Hematopoietic multipotent progenitor cell treated with erythropoietin and hydrocortisone succinate and interleukin-3 and kit ligand, for 4 days (in vitro differentiated cells): Measurements from ENCODE around the gene PLXND1.
A peak's percentile ranks its signal among the peaks of the same experiment; 100 is the strongest.
"Not testable (repeated sequence)": the region's sequence is repeated elsewhere in the genome, so short reads cannot be mapped to it uniquely, and the experiment has no call there.

Experiments used
- DNase-seq: peaks from one replicate; pipeline ENCODE4 v3.0.0-alpha.2; 2015

The PLXND1 gene

DNA sequence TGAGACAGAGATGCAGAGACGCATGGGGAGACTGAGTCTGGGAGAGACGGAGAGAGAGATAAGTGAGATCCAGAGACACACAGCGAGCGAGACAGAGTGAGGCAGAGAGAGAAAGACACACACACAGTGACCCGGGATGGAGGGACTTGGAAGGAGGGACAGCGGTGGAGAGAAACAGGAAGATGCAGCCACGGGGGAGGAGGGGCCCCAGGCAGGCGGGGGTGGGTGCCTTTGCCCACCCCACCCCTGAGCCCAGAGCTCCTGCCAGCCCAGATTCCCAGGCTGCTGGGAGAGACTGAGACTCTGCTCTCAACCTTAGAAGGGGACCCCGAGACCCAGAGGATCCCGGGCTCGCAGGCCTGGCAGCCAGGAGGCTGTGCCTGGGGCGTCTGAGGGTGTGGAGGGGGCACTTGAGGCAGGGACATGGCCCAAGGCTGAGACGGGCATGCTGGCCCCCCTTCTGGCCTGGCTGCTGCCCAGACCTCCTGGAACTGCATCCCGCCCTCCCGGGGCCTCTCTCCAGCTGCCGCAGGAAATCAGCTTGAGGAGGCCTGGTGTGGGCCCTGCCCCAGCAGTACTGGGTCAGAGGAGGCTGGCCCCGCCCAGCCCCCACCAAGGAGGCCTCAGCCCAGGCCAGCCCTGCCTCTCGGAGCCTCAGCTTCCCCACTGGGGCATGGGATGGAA, 45.4 kb downstream of the PLXND1 start:
- no peak for DNase-seq

DNA sequence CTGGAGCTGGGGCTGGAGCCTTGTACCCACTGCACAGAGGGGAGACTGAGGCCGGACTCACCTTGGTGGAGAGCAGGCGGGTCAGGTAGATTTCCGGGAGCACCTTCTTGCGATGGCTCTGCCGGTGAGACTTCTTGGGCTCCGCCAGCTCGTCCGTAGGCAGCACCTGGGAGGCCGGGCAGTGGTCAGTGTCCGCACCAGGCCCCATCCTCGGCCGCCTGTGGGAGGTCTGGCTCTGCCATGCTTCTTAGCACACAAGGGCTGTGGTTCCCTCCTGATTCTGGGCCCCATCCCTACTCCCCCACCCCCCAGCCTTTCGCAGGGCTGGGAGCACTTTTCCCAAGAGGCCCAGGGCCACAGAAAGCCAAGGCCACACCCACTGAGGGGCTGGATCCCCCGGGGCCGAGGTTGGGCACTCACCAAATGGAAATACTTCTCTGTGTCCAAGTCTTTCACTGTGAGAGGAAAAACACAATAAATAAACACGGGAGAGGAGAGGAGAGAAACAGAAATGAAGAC, 46.1 kb downstream of the PLXND1 start:
- no peak for DNase-seq

DNA sequence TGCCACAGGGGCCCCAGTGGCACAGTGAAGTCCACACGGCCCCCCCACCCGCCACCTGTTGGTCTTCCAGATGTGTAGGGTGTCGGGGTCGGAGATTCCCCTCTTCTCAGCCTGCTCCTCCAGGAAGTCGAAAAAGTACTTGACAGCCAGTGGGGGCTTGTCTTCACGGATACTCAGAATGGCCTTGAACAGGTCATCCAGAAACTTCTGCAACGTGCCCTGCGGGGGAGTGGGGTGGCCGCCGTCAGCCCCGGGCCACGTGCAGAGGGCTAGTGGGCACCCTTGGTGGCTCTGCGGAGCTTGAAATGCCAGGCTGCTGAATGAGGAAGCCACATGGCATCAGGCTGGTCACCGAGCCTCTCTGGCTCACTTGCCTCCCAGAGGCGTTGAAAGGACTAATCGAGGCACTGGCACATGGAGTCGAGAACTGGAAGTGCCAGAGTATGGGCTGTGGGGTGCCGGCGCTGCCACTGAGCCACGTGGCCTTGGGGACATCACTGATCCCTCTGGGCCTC, 46.9 kb downstream of the PLXND1 start:
- DNase-seq = no peak

DNA sequence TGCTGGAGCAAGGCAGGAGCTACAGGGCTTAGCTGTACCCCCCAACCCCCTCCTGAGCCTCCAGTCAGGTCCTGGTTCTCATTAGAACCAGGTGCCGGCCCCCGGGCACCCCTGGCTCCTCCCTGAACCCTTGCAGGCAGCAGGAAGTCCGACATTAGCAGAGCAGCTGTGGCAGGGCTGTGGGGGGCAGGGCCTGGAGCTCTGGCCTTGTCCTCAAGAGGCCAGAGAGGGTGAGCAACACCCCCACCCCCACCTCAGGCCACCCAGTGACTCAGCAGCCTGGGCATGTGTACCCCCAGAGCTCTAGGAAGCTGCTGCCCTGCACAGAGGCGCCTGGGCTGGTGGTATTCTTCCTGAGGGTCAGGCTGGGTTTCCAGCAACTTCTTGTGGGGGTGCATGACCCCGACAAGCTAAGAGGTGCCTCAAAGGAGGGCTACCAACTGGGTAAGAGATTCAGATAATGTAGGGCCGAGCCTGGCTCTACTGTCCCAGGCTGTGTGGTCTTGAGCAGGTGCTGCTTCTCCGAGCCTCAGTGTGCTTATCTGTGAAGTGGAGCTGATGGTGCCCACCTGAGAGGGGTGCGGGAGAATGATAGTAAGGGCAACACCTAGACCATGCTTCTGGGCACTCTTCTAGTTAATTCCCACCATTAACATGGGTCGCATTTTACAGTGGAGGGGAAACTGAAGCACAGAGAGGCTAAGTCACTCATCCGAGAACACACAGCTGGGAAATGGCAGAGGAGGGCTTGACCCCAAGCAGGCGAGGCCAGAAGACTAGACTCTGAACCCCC, 47.5 kb downstream of the PLXND1 start:
- peak; percentile 72 for DNase-seq

DNA sequence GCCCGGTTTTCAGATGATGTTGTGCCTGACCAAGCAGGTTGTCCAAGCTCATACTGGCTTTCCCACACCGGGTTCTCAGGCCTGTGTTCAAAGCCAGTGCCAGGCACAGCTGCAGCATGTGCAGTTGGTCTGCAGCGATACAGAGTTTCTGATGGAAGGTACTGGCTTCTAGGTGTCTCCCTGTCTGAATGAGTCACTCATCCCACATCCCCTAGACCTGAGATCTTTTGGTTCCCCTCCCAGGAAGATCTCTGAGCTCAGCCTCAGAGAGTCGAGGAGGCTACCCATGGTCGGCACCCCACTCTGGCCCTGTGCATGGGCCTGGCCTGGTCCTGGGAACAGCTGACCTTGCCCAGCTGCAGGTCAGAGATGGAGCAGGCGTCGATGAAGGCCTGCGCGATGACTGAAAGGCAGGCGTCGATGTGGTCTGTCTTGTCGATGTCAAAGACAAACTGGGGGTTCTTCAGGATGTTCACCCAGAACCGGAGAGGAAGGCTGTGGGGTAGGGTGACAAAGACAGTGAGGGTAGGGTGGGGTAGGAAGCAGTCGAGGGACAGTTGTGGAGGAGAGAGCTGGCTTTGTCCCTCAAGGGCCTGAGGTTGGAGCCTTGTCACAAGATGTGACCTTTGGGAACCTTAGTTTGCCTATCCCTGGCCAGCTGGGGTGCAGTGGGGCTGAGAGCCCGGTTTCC, 48.2 kb downstream of the PLXND1 start:
- no peak for DNase-seq

DNA sequence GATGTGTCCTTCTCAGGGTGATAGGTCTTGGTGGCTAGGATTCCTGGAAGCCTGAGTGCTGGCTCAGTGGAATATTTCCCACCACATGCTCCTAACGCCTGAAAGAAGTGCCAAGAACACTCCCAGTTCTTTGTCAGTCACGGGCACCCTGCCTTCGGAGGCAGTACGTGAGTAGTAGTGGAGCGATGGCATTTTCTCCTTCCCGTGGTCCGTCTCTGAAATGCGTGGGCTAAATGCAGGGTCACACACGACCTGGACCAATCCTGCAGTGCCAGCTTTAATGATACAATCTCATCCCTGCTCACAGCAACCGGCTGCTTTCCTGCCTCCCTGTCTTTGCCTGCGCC, 49.0 kb downstream of the PLXND1 start:
- DNase-seq = no peak

DNA sequence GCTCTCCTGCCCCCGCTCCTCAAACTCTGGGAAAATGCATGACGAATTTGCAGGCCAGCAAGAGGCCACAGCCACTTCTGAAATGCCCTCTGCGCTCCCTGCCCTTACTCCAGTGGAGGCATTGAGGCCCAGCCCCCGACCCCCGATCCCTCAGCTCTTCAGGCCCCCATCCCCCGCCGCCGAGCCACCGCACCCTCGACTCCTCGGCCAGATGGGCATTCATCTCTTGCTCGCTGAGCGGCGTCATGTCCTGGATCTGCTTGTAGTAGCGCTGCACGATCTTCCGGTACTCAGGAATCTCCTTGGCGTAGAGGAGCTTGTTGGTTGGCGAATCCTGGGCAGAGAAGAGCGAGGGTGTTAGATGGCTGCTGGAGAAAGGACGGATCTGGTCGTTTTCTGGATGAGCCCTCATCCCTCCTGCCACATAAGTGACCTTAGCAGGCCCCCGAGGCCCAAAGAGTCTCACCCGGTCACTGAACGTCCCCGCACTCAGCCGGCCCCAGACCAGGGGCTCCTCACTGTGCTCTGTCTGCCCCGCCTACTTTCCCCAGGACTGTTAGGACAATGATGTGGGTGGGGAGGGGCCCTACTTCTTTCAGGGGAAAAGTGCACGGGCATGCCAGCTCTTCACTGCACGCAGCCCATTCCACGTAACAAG, 49.5 kb downstream of the PLXND1 start:
- DNase-seq = no peak

DNA sequence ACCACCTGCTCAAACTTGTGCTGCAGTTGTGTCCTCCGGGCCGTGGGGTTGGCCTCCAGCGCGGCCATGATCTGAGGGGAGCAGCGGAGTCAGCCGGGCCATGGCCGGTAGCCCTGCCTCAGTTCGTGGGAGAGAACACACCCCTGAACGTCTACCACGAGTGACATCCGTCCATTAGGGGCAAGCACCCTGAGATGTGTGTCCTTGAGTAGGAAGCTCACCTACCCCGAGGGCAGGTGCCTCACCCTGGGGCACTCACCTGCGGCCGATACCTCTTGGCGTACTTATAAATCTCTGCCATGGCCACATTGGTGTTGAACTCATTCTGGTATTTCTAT, 50.1 kb downstream of the PLXND1 start:
- no peak for DNase-seq

DNA sequence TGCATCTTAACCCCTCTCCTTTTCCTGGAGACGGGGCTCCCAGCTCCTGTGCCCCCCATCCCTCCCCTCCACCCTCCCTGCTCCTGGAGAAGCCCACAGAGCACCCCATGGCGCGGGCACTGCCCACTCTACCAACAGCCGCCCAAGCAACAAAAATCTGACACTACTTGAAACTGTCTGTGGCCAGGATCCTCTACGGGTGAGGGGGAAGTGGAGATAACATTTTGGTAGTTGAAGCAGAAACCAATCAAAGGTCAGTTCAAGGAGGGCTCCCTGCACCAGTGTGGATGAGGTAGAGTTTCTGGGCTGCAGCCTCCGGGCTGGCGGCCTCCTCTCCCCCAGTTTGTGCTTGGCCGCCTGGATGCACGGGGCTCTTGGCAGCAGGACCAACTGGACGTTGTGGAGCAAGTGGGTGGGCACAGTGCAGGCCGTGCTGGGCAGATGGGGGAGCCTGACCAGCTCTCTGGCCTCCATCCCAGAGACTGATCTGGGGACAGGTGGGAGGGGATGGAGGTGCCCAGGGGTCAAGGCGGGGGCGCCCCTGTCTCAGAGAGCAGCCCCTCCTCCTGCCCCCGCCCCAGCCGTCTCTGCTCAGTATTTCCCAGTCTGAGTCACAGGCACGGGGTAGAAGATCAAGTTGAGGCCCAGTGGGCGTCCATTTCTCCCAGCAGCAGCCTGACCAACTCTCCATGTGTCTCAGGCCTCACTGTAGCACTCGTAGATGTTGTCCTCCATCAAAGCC, 50.7 kb downstream of the PLXND1 start:
- no peak for DNase-seq

DNA sequence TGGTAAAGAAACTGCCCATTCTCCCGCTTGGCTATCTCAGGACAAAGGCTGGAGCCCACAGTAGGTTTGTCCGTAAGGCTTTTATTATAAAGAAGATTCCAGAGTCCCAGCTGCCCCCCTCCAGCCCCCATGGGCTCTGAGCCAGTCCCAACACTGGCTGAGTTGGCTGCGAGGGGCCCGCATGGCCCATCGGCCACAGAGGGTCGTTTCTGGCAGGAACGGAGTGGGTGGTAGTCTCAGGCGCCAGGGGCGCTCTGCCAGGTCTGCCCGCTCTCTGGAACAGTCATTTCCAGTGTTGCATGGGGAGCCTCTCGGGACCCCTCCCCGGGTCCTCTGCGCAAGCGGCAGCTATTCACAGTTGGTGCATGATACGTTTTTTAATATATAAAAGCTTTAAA, 51.3 kb downstream of the PLXND1 start:
- no peak for DNase-seq

DNA sequence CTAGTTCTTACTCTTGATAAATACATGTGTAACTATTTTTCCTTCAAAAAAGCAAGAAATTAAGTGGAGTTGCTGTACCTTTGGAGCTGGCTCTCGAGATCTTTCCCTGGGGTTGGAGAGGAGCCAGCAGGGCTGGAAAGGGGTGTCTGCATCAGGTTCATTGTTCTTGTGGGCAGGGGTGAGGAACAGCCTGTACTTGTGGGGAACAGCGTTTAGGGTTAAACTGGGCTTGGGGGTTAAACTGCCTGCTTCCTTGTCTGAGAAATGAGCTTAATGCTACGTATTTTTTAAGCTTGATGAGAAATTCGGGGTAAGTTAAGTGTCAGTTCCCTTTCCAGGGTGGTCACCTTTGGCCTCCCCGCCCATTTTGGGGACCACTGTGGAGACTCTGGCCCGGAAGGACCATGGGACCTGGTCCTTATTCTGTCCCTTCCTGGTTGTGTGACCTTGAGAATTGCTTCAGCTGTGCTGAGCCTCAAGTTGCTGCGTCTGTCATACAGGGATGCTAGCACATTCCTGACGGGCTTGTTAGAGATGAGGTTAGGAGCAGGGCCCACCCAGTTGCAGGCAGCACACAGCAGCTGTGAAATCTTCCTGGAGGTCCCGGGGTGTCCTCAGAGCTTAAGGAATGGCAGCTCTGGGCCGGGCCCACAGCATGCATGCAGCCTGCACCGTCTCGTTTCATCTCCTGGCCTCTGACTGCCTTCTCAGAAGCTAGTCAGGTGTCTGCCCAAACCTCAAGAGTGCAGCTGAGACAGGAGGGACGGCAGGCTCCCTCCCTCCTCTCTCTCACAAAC, 51.9 kb downstream of the PLXND1 start:
- peak; percentile 64 for DNase-seq

DNA sequence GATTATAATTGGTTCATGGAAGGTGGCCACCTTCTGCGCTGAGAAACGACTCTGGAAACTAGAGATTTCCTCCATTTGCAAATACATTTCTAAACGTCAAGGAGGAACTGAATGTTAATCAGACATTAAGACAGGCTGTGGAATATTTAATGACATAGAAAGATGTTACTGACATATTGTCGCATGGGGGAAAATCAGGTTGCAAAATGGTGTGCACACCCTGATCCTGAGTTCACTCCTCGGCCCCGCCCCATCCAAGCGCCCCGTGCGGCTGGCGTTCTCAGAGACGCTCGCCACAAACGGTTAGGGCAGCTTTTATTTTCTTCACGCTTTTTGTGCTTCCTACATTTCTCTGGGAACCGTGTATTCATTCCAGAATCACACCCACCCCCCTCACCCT, 52.8 kb downstream of the PLXND1 start:
- peak; percentile 70 for DNase-seq

DNA sequence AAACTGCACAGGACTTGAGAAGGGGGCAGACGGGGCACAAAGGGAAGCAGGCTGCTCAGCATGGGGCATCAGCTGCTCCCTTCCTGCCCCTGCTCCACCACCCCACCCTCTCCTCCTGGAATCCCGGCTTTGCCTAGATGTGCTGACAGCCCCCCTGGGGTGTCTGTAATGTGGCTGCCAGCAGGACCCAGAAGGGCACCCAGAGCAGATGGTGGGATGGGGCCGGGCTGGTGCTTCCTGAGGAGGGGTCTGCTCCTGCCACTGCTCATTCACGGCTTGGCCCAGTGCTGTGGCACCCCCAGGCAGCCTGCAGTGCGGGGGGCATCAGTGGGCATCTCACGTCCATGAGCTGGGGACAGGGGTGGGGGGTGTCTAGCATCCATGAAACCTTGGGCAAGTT, 53.3 kb downstream of the PLXND1 start:
- no peak for DNase-seq

DNA sequence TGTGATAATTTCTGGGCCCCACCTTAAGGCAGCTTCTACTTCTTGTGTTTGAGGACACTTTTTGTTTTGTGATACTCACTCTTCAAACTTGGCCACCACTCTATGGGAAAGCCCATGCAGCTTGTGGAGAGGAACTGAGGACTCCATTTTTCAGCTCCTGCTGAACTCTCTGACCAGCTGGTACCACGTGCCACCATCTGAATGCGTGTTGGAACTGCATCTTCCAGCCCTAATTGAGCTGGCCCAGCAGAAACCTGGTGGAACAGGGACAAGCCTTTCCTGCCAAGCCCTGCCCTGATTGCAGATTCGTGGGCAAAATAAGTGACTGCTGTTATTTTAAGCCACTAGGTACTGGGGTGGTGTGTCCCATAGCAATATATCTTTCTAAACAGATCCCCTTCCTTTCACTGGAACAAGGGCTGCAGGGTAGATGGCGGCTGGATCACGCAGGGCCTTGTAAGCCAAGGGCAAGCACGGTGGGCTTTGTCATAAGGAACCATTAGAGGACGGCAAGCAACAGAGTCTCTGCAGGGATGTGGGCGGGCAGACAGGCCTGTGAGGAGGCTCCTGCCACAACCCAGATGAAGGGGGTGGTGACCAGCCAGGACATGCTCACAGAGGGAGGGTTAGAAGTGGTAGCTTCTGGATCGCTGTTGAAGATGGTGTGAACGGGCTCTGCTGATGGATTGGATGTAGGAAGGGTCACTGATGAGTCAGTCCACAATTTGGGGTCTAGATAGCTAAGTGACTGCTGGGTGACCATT, 54.0 kb downstream of the PLXND1 start:
- DNase-seq = no peak

DNA sequence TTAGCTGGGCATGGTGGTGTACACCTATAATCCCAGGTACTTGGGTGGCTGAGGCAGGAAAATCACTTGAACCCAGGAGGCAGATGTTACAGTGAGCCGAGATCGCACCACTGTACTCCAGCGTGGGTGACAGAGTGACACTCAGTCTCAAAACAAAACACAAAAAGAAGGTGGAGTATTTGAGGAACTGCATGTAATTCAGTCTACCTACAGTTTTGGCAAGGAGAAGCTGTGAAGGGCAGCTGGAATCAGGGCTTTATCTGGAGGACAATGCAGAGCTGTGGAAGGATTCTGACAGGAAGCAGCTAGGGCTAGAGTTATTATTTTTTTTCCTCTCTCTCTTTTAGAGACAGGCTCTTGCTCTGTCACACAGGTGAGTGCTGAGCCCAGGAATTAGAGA, 56.7 kb downstream of the PLXND1 start:
- DNase-seq = no peak

DNA sequence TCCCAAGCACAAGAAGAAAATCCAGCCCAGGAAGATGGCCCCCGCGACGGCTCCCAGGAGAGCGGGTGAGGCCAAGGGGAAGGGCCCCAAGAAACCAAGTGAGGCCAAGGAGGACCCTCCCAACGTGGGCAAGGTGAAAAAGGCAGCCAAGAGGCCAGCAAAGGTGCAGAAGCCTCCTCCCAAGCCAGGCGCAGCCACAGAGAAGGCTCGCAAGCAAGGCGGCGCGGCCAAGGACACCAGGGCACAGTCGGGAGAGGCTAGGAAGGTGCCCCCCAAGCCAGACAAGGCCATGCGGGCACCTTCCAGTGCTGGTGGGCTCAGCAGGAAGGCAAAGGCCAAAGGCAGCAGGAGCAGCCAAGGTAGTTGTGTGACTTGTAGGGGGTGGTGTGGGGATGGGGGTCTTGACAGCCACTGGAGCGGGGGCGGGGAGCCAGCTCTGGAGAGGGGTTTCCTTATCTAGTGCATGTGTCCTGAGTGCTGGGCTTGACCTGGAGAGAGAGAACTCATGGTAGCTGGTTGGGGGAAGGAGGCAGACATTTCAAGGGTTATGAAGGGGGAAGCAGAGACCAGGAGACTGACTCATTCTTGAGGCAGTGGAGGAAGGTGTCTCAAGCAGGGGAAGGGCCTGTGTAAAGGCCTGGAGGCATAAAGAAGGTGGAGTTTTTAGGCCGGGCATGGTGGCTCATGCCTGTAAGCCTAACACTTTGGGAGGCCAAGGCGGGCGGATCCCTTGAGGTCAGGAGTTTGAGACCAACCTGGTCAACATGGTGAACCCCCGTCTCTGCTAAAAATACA, 57.3 kb downstream of the PLXND1 start:
- DNase-seq = peak; percentile 40

DNA sequence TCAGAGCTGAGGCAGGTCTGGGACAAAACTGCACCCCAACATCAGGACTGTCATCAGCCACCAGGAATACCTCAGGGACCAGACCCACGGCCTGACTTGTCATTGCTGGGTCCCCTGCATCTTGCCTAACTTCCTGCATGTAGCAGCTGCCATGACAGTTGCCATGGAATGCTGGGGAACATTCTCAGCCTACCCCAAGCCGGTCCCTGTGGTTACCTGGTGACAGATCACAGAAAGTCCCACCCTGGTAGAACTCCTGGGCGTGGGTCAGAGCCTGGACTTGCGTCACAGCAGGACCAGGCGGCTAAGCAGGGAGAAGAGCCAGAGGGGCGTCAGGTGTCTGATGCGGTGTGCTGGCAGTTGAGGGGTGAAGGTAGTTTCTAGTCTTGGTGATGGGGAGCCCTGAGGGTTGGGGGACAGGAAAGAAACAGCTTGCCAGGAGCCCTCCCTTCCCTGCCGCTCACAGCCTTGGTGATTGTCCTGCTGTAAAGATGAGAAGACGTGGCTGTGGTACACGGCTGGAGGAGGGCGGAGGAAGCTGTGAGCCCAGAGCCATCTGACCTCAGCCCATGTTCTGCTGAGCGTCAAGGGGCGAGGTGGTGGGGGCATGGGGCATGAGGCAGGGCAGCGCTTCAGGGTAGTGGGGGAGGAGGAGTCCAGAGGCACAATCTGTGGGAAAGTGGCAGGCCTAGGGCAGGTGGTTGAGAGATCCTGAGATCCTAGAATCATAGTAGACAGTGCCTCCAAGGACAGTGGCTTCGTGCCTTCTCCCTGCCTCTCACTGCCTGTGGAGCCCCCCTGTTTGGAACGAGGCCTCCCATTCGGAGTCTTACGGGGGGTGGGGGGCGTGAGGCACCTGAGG, 58.1 kb downstream of the PLXND1 start:
- no peak for DNase-seq

DNA sequence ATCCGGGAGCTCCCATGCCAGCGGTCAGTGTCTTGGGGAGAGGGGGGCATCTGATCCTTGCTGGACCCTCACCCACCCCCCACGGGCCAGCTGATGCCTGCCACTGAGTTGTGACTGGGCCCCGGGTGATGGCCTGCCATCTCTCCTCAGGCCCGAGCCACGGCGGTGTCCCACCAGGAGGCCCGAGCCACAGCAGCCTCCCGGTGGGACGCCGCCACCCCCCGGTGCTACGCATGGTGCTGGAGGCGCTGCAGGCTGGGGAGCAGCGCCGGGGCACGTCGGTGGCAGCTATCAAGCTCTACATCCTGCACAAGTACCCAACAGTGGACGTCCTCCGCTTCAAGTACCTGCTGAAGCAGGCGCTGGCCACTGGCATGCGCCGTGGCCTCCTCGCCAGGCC, 59.2 kb downstream of the PLXND1 start:
- DNase-seq = no peak

DNA sequence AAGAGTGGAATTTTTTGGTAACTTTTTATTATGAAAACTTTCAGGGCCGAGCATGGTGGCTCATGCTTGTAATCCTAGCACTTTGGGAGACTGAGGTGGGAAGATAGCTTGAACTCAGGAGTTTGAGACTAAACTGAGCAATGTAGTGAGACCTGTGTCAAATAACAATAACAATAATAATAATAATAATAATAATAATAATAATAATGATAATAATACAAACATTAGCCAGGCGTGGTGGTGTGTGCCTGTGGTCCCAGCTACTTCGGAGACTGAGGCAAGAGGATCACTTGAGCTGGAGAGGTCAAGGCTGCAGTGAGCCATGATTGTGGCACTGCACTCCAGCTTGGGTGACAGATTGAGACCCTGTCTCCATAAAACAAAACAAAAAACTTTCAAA, 60.5 kb downstream of the PLXND1 start:
- not testable (repeated sequence) for DNase-seq
